Limb (tissue), 2 donors: ENCODE results near the gene KIDINS220.

Experiments
- DNase-seq, 2 donors: peaks; one replicate each; pipeline ENCODE4 v3.0.0-alpha.2; 2016; ENCODE audit errors: extremely low spot score in 2 of 2

KIDINS220 gene

DNA sequence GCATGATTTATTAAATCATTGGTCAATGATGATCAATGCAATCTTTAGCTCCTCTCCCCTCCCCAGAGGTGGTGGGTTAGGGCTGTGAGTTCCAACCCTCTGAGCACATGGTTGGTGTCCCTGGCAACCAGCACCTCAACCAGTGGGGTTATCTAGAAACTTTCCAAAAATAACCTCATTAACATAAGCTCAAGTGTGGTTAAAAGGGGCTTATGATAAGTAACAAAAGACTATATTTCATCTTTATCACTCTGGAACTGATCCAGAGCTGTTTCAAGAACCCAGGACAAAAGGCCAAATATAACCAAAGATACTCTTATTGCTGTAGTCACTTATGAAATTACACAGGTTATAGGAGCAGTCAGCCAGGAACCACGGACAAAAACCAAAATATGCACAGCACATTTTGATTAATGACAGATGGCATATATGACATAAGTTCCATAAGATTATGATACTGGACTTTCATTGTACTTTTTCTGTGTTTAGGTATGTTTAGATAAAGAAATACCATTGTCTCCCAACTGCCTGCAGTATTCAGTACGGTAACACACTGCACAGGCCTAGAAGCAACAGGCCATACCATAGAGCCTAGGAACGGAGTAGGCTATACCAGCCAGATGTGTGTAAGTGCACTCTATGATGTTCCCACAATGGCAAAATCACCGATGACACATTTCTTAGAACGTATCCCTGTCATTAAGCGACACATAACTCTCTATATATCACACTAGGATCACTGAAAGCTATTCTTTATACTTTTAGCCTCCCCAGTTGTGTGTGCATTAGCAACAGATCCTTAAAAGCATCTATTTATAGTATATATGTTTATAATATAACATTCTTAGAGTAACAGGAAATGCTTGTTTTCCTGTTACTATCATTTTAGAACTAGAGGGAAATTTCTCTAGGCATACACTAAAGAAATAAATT is 31.9 kb downstream of the KIDINS220 start:
- DNase-seq, result no peak

DNA sequence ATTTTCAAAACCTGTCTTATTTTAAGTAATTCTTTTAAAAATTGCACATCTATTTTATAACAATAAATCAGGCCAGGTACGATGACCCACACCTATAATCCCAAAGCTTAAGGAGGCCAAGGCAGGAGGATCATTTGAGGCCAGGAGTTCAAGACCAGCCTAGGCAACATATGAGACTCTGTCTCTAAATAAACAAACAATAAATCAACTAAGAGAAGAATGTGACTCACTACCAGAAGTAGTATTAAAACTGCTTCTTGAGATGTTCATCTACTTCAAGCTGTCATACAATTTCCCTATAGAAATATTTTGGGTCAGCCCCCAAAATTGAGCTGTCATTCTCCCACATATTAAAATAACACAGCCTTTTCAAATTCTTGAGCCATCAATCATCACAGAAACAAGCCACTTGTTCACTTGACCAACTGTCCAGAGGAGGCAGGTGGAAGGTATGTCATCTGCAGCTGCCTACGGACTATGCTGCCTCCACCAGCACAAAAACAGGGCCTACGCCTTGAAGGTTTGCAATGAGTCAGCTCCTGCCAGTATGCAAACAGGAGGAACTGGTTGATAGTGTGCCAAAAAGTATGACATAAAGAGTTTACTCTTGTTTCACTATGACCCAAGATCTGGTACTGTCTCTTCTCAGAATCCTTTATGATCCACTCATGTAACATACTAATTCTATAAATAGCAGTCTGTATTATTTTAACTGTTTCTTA is 33.6 kb downstream of the KIDINS220 start:
- DNase-seq, result no peak

DNA sequence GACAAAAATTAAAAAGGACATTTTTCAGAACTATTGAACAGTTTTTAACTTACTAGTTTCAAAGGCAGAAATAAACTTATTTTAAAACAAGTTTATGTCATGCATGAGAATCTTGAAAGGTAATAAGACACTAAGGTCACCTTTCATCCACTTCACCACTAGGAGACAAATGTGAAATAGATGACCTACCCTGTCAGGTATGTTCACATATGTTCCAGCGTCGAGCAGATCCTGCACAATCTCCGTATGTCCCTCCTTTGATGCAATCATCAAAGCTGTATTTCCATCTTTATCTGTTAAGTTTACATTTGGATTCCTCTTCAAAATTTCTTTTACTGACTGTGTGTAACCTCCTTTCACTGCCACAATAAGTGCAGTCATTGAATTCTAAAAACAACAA is 34.7 kb downstream of the KIDINS220 start:
- DNase-seq, result no peak

DNA sequence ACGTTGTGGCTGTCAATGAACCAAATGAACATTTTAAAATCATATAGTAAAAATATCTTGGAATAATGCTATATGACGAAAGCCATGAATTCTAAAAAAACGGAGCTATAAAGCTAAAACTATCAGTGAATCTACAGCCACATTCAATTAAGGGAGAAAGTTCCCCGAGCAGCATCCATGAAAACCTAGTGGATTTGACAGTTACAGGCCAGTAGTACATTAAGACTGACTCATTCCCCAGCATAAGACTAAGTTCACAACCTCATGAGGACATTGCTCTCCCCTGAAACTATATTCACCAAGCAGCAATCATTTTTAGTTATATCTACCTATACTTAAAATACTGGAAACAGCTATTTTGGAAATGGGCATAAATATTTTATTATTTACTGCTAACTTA is 36.6 kb downstream of the KIDINS220 start:
- no peak for DNase-seq

DNA sequence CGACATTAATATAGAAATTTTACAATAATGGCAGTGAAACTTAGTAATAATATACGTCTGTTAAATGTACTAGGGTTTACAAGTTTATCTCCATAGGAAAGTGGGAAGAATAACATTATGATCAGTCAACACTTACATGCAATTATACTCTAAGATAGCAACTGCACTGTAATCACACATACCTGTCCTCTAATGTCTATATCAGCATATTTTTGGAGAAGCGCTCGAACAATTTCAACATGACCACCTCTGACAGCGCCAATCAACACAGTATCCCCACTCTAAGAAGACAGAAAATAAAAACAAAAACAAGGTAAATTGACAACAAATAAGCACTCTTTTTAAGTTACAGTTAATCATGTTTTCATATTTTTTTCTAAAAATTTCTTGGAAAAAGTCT is 37.2 kb downstream of the KIDINS220 start:
- no peak for DNase-seq

DNA sequence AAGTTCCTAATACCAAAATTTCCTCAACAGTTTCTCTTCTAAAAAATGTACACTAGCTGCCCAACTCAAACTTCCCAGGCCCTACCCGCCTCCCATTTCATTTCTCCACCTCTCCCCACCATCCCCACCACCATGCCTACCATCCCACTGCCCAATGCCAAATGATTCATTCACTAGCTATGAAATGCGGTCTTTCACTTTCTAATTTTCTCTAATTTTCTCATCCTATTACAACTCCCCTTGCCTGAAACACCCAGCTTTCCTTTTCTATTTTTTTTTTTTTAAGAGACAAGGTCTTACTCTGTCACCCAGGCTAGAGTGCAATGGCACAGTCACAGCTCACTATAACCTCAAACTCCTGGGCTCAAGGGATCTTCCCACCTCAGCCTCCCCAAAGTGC is 38.4 kb downstream of the KIDINS220 start:
- no peak for DNase-seq

DNA sequence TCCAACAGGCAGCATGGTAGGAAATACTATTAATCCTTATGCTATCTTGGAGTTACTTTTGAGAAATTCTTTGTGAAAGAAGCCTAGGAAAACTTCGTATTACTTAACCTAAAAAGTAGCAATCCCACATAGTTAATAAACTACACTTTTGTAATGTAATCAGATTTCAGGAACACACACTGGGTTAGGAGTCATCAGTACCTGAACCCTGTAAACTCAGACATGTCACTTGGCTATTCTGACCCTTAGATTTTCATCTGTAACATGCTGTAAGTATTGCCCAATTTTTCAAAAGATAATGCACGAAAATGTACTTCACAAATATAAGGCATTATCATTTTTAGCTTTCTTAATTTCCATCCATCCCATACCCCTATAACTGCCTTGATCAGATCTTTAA is 39.0 kb downstream of the KIDINS220 start:
- DNase-seq, result no peak

DNA sequence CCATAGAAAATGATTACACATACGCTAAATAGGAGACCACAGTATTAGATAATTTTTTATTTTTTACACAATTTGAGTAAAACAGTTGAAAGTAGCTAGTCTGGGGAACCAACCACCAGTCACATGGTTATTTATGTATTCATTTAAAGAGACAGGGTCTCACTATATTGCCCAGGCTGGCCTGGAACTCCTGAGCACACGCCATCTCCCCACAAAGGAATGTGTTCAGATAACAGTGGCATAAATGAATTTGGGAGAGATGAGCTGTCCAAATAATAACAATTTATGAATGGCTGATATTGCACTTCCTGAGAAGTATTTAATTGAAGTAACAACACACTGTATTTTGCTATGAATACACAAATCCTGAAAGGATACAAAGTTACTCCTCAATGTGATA is 39.7 kb downstream of the KIDINS220 start:
- no peak for DNase-seq

DNA sequence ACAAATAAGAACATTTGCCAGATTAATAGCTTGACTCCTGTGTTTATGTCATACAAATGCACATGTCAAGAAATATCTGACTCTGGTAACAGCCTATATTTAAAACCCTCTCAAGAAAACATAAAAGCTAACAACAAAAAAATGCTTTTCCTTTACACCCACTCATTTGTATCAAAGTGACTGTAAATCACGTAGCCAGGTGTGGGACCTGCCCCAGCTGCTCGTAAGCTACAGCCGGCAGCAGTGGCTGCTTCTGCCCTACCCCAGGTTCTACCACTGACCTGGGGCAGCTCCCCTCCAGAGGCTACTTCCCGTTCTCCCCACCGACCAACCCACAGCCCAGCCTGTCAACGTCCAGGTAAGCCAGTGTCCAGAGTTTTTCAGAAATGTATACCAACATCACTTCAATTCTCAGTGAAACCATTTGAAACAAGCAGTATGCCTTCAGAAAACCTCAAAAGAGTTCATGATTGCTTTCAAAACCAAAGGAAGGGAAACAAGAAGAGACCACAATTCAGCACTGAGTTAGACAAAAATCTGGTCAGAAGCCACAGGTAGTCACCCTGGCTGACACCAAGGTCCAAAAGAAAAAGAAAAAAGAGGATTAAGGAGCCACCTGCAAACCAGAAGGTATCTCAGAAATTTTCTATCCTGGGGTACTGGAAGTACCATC is 40.4 kb downstream of the KIDINS220 start:
- no peak for DNase-seq

DNA sequence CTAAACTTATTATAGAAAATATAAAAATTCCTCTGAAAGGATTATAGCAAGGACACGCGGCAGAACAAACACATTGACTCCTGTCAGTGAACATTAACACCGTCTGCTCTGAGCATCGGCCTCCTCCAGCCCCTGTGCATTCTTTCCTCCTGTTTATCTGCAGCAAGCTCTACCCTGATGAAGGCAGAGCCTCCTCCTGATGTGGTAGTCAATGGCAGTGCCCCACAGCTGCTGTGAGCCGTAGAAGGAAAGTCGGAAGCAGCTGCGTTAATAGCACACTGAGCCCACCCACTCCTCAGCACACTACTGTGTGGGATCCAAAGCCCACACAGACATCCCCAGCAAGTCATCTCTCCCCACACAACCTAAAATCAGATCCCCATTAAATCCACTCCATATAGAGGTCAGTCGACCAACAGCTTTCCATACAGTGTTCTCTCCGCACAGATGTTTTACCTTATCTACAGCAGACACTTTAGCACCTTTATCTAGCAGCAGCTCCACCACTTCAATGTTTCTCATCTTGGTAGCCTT is 41.0 kb downstream of the KIDINS220 start:
- no peak for DNase-seq

DNA sequence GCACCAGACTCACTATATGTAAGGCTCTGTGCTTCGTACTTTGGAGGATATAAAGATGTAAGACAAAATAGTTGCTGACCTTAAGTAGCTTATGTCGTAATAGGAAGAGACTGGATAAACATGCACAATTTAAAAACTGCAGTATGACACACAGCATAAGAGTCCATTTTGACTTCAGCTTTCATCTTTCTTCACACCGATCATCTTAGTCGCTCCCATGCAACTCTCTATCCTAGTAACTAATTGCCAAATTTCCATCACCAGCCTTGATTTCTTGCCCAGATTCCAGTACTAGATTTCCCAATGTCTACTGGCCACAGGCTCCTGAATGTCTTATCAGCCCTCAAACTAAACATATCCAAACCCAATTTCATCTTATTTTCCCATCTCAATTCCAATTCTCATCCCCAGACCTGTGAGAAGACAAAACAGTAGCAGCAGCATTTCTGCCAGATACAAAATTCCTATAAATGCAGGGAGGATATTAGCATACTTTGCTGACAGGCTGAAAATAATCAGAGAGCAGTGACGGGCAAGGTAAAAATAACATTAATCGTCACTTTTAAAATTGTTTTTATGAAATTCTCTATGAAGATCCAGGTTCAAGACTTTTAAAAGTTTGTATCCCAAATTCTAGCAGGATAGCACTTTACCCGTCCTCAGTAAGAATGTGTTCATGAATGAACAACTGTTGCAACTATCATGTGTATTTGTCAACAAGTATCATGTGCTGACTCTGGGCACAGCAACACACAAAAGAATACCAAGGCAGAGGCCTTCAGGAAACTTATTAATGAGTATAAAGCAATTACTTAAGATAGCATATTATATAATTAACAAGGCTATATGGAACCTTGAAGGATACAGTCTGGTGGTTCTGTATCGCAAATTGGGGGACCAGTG is 42.2 kb downstream of the KIDINS220 start:
- DNase-seq, result no peak

DNA sequence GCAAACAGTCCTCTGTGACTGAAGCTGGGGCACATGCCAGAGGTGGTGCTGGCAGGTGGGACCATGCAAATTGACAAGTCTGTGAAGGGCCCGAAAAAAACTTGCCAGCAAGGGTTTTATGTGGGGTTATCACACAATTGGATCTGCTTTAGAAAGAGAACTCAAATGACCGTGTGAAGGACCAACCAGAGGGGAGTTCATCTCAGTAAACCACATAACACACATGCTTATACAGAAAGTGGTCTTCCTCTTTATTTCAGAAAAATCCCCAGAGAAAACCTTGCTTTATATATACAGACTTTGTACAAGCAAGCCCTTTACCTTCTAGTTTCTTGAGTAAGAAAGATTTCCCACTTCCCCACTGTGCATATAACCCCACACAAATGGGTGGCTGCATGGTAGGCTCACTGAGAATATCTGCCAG is 46.7 kb downstream of the KIDINS220 start:
- DNase-seq, result no peak

DNA sequence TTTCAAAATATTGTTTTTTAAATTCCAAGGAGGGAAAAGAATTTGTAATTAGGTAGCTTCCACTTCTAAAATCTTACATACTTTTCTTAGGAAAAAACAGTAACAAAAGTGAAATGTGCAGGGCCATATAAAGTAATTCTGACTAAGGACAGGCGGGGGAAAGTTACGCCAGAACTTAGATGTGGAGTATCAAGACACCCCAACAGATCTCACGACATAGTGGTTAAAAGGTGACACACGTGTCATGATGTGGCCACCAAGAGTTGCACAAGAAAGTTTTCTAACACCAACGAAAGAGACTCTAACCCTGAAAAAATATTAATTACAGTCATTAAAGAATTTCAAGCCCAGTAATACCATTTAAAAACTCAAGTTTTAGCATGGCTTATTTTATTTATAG is 51.0 kb downstream of the KIDINS220 start:
- no peak for DNase-seq

DNA sequence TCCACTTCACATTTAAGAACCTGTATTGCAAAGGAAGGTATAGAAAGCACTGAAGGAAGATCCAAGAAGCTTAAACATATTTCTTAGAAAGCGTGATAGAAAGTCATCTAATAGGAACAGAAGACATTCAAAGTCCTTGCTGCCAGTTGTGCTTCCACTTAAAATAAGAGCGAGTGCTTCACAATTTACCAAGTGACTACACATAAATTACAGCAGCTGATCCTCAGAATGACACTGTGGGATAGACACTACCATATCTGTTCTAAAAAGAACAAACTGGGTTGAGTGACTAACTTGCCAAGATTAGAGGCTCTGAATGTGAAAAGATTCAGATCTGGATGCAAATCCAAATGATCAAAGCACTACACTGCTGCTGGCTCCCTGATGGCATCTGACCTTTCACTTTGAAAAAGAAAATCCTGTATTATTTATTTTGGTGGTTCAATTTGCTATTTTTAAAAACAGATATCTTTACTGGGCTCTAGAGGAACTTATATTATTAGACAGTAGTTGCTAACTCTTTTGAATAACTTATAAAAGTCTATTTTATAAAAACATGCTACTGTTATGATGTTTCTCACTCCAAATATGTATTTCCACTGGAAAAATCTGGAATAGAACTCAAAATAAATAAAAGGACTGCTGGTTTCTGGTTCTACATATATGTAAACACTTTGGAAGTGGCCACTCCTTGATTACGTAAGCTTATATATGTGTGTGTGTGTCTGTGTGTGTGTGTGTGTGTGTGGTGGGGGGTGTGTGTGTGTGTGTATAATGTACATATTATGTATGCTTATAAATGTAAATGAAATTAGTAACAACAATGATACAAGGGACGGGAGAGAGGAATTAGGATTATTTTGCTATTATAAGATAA is 57.4 kb downstream of the KIDINS220 start:
- DNase-seq, result no peak

DNA sequence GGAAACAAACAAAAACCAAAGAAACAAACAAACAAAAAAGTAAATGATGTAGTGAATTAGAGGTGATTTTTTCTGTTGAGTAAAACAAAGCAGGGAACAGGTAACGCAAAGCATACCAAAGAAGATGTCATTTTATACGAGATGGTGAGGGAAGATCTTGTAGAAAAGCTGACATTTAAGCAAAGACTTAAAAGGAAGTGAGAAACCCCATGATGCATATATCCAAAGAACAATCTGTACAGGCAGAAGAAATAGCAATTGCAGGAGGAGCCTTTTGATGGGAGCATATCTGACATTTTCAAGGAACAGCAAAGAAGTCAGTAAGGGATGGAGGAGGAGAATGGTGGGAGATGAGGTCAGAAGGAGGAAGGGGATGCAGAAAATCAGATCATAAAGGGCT is 63.0 kb downstream of the KIDINS220 start:
- no peak for DNase-seq

DNA sequence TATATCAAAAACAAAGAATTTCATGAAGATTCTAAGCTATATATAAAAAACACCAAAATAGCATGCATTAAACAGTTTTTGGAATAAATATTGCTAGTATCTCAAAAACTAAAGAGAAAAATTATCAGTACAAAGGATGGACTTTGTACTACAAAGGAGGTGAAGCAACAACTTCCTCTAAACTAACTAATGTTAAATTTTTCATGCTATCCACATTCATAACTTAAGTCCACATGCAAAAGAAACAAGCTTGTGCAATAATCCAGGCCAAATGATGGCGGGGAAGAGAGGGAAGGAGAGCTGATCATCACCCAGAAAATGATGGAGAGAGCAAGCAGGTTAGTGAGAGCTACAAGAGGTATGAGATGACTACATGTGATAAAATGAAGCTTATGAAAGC is 70.1 kb downstream of the KIDINS220 start:
- no peak for DNase-seq

DNA sequence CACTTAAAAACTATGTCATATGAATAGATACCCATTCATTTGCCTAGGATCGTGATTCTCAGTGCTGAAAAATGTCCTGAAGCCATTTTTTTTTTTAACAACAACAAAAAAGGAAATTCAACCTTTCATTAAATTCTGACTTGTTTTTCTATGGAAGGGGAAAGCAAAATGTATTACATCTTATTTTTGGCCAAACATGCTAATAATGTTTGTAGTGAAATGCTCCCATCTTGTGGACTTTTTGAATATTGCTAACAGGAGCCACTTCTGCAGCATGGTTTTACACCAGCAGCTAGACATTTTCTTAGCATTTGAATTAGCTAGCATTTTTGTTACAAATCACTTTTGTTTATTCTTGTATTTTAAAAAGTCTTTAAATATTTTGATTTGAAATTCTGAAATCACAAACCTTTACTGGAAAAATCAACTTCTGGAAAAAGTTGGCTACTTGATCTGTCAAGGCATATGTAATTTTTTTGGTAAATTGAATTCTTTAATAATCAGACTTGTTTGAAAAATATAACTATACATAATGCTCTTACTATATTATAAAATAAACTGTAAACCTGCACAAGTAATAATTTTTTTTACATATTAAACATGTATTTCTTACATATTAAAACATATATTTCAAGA is 75.8 kb downstream of the KIDINS220 start:
- peak in 1 of 2 donors; percentile 63 for DNase-seq

DNA sequence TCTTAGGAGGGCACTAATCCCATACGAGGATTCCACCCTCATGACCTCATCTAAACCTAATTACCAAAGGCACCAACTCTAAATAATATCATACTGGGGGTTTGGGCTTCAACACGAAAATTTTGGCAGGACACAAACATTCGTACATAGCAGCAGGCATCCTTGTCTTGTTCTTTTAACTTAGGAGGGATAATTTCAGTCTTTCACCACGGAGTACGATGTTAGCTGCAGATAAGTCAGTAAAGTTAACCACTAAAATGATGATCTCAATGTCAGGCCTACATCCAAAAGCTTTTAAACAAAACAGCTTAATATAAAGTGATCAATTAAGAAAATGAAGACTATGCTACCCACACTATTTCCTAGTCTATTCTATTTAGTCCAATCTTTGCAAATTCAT is 80.7 kb downstream of the KIDINS220 start:
- DNase-seq, result no peak

DNA sequence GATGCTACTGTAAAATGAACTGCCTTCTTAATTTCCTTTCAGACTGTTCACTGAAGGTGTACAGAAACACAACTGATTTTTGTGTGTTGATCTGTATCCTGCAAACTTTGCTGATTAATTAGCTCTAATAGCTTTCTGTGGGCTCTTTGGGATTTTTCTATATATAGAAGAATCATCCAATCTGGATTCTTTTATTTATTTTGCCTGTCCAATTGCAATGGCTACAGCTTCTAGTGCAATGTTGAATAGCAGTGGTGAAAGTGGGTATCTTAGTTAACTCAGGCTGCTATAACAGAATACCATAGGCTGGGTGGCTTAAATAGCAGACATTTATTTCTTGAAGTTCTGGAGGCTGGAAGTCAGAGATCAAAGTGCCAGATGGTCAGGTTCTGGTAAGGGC is 81.2 kb downstream of the KIDINS220 start:
- no peak for DNase-seq
